GM12891 (cell line): ENCODE data around the gene MAT1A.
"Not testable (repeated sequence)": the region's sequence is repeated elsewhere in the genome, so short reads cannot be mapped to it uniquely, and the experiment has no call there.

Experiments used
- DNase-seq: peaks from one replicate; pipeline ENCODE4 v3.0.0; 2011; ENCODE audit warnings: low spot score; ENCODE audit not compliant: insufficient read length
- FAIRE-seq: peaks from 2 replicates; lab custom pipeline; 2011; peaks lifted over from hg19 to GRCh38; lab: Jason Lieb, UNC
- PAX5 ChIP-seq: IDR thresholded peaks from 2 replicates; pipeline ENCODE4 v1.6.1; 2011; ENCODE audit warnings: low read length, moderate library complexity, mild to moderate bottlenecking; ENCODE audit not compliant: insufficient read depth, severe bottlenecking
- POLR2A ChIP-seq: IDR thresholded peaks from 2 replicates; pipeline ENCODE4 v1.6.1; 2011; ENCODE audit warnings: low read depth, low read length, control low read depth
- POLR2AphosphoS5 ChIP-seq: IDR thresholded peaks from 2 replicates; pipeline ENCODE4 v1.6.1; 2011; ENCODE audit warnings: low read depth, low read length, control low read depth
- POU2F2 ChIP-seq: IDR thresholded peaks from 2 replicates; pipeline ENCODE4 v1.6.1; 2011; ENCODE audit warnings: low read depth, mild to moderate bottlenecking, control low read depth, low read length, moderate library complexity
- SPI1 ChIP-seq: IDR thresholded peaks from 2 replicates; pipeline ENCODE4 v1.6.1; 2011; ENCODE audit warnings: low read depth, low read length, control low read depth
- TAF1 ChIP-seq: IDR thresholded peaks from 2 replicates; pipeline ENCODE4 v1.6.1; 2011; ENCODE audit warnings: low read depth, low read length, control low read depth

The MAT1A gene

GRCh38 chr10:80268266-80268665 lies 21.2 kb downstream of the MAT1A start:
- DNase-seq (no peak), FAIRE-seq (no peak)
- TF ChIP-seq POLR2AphosphoS5 (no peak), POLR2A (no peak), PAX5 (no peak), POU2F2 (no peak), SPI1 (no peak), TAF1 (no peak)

GRCh38 chr10:80266513-80266863 lies 23.0 kb downstream of the MAT1A start:
- FAIRE-seq (no peak), DNase-seq (no peak)
- TF ChIP-seq TAF1 (no peak), SPI1 (no peak), POU2F2 (no peak), POLR2AphosphoS5 (no peak), POLR2A (no peak), PAX5 (no peak)

GRCh38 chr10:80265740-80266512 lies 23.5 kb downstream of the MAT1A start:
- no peak for TF ChIP-seq SPI1
- no peak for TF ChIP-seq TAF1
- no peak for TF ChIP-seq PAX5
- TF ChIP-seq POLR2AphosphoS5 = no peak
- DNase-seq = no peak
- no peak for FAIRE-seq

GRCh38 chr10:80264081-80265056 lies 25.1 kb downstream of the MAT1A start:
- DNase-seq = no peak
- no peak for FAIRE-seq
- no peak for TF ChIP-seq POLR2AphosphoS5
- no peak for TF ChIP-seq PAX5
- TF ChIP-seq POU2F2 = no peak
- no peak for TF ChIP-seq POLR2A
- TF ChIP-seq SPI1 = no peak
- TF ChIP-seq TAF1 = no peak

GRCh38 chr10:80261316-80262030 lies 28.0 kb downstream of the MAT1A start:
- no peak for DNase-seq
- no peak for FAIRE-seq
- no peak for TF ChIP-seq TAF1

- TF ChIP-seq POLR2AphosphoS5 = no peak
- no peak for TF ChIP-seq SPI1
- no peak for TF ChIP-seq POU2F2
- no peak for TF ChIP-seq POLR2A
- no peak for TF ChIP-seq TAF1
- no peak for TF ChIP-seq PAX5
- DNase-seq (no peak), FAIRE-seq (peak; percentile 50)
Observed at GRCh38 chr10:80260295-80261243, 28.9 kb downstream of the MAT1A start.

GRCh38 chr10:80259405-80259871 lies 30.0 kb downstream of the MAT1A start:
- TF ChIP-seq POU2F2 (no peak), POLR2AphosphoS5 (no peak), SPI1 (no peak), POLR2A (no peak), PAX5 (no peak), TAF1 (no peak)
- FAIRE-seq (no peak), DNase-seq (no peak)

GRCh38 chr10:80256798-80257197 lies 32.7 kb downstream of the MAT1A start:
- peak; percentile 48 for FAIRE-seq
- DNase-seq = not testable (repeated sequence)

GRCh38 chr10:80254726-80255125 lies 34.7 kb downstream of the MAT1A start:
- FAIRE-seq = not testable (repeated sequence)

GRCh38 chr10:80253963-80254271 lies 35.5 kb downstream of the MAT1A start:
- not testable (repeated sequence) for FAIRE-seq, DNase-seq

More at GRCh38 chr10:80254726-80255125, 34.7 kb downstream of the MAT1A start:
- DNase-seq = not testable (repeated sequence)
